Neural cell (in vitro differentiated cells): ENCODE data around the gene SARS1. TPM values are rescaled to one million over a fixed set of nuclear protein-coding genes. Genes with fewer than 3 reads are reported as not detected.

ENCODE experiments used
- H2AFZ ChIP-seq: fragments of 200-600, 300-800 bp; sonication (generic), shearing (Covaris generic); 2 replicates; pipeline ENCODE4 v1.6.0; 2014; ENCODE audit warnings: low read depth, mild to moderate bottlenecking, antibody characterized with exemption, low read length, moderate library complexity
- H3F3A ChIP-seq: fragments of 200-600 bp; shearing (Covaris generic); 2 replicates; pipeline ENCODE4 v1.6.1; 2016; ENCODE audit warnings: mild to moderate bottlenecking, moderate library complexity, mixed read lengths, antibody characterized with exemption, low read length; ENCODE audit not compliant: insufficient read depth, poor library complexity, severe bottlenecking
- H3K27ac ChIP-seq: fragments of 200-600, 300-800 bp; sonication (generic), shearing (Covaris generic); 2 replicates; pipeline ENCODE4 v1.5.1; 2014; ENCODE audit warnings: mild to moderate bottlenecking, low read length, moderate library complexity
- H3K27me3 ChIP-seq: fragments of 300-800, 200-600 bp; sonication (generic), shearing (Covaris generic); 2 replicates; pipeline ENCODE4 v1.6.0; 2014; ENCODE audit warnings: mild to moderate bottlenecking, low read depth, low read length, moderate library complexity; ENCODE audit not compliant: insufficient read depth
- H3K36me3 ChIP-seq: fragments of 300-800, 200-600 bp; sonication (generic), shearing (Covaris generic); 2 replicates; pipeline ENCODE4 v1.5.1; 2014; ENCODE audit warnings: mild to moderate bottlenecking, antibody characterized with exemption, low read length, moderate library complexity; ENCODE audit not compliant: insufficient read depth
- H3K4me2 ChIP-seq: fragments of 300-800, 200-600 bp; sonication (generic), shearing (Covaris generic); 2 replicates; pipeline ENCODE4 v1.6.0; 2014; ENCODE audit warnings: mild to moderate bottlenecking, low read length
- H3K4me3 ChIP-seq: fragments of 300-800, 200-600 bp; sonication (generic), shearing (Covaris generic); 2 replicates; pipeline ENCODE4 v1.5.1; 2014; ENCODE audit warnings: mild to moderate bottlenecking, low read length, moderate library complexity
- H3K79me2 ChIP-seq: fragments of 200-600 bp; shearing (Covaris generic); replicated peaks from 2 replicates; pipeline ENCODE4 v1.6.0; 2014; ENCODE audit warnings: mild to moderate bottlenecking, low read length, moderate library complexity; ENCODE audit not compliant: insufficient read depth
- H3K9ac ChIP-seq: fragments of 300-800, 200-600 bp; sonication (generic), shearing (Covaris generic); 2 replicates; pipeline ENCODE4 v1.6.1; 2016; ENCODE audit warnings: mild to moderate bottlenecking, low read length, mixed read lengths
- H3K9me2 ChIP-seq: fragments of 200-600 bp; shearing (Covaris generic); 2 replicates; pipeline ENCODE4 v1.6.1; 2016; ENCODE audit warnings: mild to moderate bottlenecking, low read length, mixed read lengths; ENCODE audit not compliant: insufficient read depth
- H3K9me3 ChIP-seq: fragments of 200-600, 300-800 bp; sonication (generic), shearing (Covaris generic); 2 replicates; pipeline ENCODE4 v1.6.1; 2016; ENCODE audit warnings: mild to moderate bottlenecking, mixed run types, low read length, moderate library complexity, mixed read lengths
- H4K20me1 ChIP-seq: fragments of 200-600 bp; shearing (Covaris generic); 2 replicates; pipeline ENCODE4 v1.6.1; 2016; ENCODE audit warnings: mild to moderate bottlenecking, mixed run types; ENCODE audit not compliant: insufficient read depth
- EP300 ChIP-seq: fragments of 450-650 bp; conservative IDR thresholded peaks from 2 replicates; pipeline ENCODE4 v1.6.1; 2014; ENCODE audit warnings: antibody characterized with exemption, mild to moderate bottlenecking, moderate library complexity; ENCODE audit not compliant: poor library complexity, severe bottlenecking
- EZH2 ChIP-seq: fragments of 200-600, 300-800 bp; shearing (Covaris generic), sonication (generic); IDR thresholded peaks from 2 replicates; pipeline ENCODE4 v1.6.1; 2014; ENCODE audit warnings: antibody characterized with exemption, low read length, borderline replicate concordance, mild to moderate bottlenecking; ENCODE audit not compliant: insufficient read depth, poor library complexity, severe bottlenecking
- MXI1 ChIP-seq: fragments of 450-650 bp; conservative IDR thresholded peaks from 2 replicates; pipeline ENCODE4 v1.6.1; 2014; ENCODE audit warnings: antibody characterized with exemption, mild to moderate bottlenecking; ENCODE audit not compliant: poor library complexity, severe bottlenecking
- POLR2AphosphoS5 ChIP-seq: IDR thresholded peaks from 2 replicates; pipeline ENCODE4 v1.6.1; 2012
- RAD21 ChIP-seq: fragments of 450-650 bp; conservative IDR thresholded peaks from 2 replicates; pipeline ENCODE4 v1.6.1; 2014; ENCODE audit warnings: antibody characterized with exemption, mild to moderate bottlenecking, moderate library complexity
- SMC3 ChIP-seq: fragments of 450-650 bp; conservative IDR thresholded peaks from 2 replicates; pipeline ENCODE4 v1.6.1; 2014; ENCODE audit warnings: antibody characterized with exemption, mild to moderate bottlenecking, moderate library complexity; ENCODE audit not compliant: poor library complexity
- TAF1 ChIP-seq: IDR thresholded peaks from 2 replicates; pipeline ENCODE4 v1.6.1; 2012; ENCODE audit warnings: low read depth
- polyA plus RNA-seq: library from polyadenylated mRNA; depleted of rRNA; stranded (reverse); fragments of >200 nt; gene quantifications from 2 replicates; pipeline ENCODE4 v1.2.3, GENCODE V29; 2014
- TF ChIP-seq, protein P1 (sequence below): IDR thresholded peaks from 2 replicates; pipeline ENCODE4 v1.6.1; 2012; ENCODE audit warnings: borderline replicate concordance
- TF ChIP-seq, protein P2 (sequence below): fragments of 450-650 bp; IDR thresholded peaks from 2 replicates; pipeline ENCODE4 v1.5.1; 2014; ENCODE audit warnings: antibody characterized with exemption, mild to moderate bottlenecking, moderate library complexity; ENCODE audit not compliant: poor library complexity, severe bottlenecking

SARS1 gene
- polyA plus RNA-seq, 1 donor from 2014 or later, result 281 TPM

- H4K20me1 ChIP-seq, result no peaks in the 10 kb centered on the region
- H3K79me2 ChIP-seq, result peaks cover 37% of the 10 kb centered on the region
- TF ChIP-seq EZH2, result no peak
- no peak for TF ChIP-seq SMC3
- no peak for TF ChIP-seq POLR2AphosphoS5
- no peak for TF ChIP-seq RAD21
- TF ChIP-seq, protein P1, sequence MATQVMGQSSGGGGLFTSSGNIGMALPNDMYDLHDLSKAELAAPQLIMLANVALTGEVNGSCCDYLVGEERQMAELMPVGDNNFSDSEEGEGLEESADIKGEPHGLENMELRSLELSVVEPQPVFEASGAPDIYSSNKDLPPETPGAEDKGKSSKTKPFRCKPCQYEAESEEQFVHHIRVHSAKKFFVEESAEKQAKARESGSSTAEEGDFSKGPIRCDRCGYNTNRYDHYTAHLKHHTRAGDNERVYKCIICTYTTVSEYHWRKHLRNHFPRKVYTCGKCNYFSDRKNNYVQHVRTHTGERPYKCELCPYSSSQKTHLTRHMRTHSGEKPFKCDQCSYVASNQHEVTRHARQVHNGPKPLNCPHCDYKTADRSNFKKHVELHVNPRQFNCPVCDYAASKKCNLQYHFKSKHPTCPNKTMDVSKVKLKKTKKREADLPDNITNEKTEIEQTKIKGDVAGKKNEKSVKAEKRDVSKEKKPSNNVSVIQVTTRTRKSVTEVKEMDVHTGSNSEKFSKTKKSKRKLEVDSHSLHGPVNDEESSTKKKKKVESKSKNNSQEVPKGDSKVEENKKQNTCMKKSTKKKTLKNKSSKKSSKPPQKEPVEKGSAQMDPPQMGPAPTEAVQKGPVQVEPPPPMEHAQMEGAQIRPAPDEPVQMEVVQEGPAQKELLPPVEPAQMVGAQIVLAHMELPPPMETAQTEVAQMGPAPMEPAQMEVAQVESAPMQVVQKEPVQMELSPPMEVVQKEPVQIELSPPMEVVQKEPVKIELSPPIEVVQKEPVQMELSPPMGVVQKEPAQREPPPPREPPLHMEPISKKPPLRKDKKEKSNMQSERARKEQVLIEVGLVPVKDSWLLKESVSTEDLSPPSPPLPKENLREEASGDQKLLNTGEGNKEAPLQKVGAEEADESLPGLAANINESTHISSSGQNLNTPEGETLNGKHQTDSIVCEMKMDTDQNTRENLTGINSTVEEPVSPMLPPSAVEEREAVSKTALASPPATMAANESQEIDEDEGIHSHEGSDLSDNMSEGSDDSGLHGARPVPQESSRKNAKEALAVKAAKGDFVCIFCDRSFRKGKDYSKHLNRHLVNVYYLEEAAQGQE, result no peak
- TF ChIP-seq, protein P2, sequence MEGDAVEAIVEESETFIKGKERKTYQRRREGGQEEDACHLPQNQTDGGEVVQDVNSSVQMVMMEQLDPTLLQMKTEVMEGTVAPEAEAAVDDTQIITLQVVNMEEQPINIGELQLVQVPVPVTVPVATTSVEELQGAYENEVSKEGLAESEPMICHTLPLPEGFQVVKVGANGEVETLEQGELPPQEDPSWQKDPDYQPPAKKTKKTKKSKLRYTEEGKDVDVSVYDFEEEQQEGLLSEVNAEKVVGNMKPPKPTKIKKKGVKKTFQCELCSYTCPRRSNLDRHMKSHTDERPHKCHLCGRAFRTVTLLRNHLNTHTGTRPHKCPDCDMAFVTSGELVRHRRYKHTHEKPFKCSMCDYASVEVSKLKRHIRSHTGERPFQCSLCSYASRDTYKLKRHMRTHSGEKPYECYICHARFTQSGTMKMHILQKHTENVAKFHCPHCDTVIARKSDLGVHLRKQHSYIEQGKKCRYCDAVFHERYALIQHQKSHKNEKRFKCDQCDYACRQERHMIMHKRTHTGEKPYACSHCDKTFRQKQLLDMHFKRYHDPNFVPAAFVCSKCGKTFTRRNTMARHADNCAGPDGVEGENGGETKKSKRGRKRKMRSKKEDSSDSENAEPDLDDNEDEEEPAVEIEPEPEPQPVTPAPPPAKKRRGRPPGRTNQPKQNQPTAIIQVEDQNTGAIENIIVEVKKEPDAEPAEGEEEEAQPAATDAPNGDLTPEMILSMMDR, result no peak
- no peak for TF ChIP-seq EP300
- TF ChIP-seq MXI1, result no peak
- no peak for TF ChIP-seq TAF1
- no peaks in the 10 kb centered on the region for H3K9me3 ChIP-seq
- no peak overlapping the region for H3K27ac ChIP-seq
- no peak overlapping the region for H3K4me2 ChIP-seq
- no peak overlapping the region for H3K4me3 ChIP-seq
- H3F3A ChIP-seq, result no peaks in the 10 kb centered on the region
- peaks cover 9% of the 10 kb centered on the region for H3K36me3 ChIP-seq
- H3K9ac ChIP-seq, result no peak overlapping the region
- H2AFZ ChIP-seq, result no peak overlapping the region
- no peaks in the 10 kb centered on the region for H3K9me2 ChIP-seq
- H3K27me3 ChIP-seq, result no peaks in the 10 kb centered on the region
Observed at GRCh38 chr1:109257682-109258421, 44.1 kb downstream of the SARS1 start.

GRCh38 chr1:109258481-109259466 is 45.1 kb downstream of the SARS1 start:
- no peak overlapping the region for H3K4me3 ChIP-seq
- H3K9me3 ChIP-seq, result no peaks in the 10 kb centered on the region
- H3K9ac ChIP-seq, result peak overlapping the region; percentile 57
- no peaks in the 10 kb centered on the region for H3F3A ChIP-seq
- no peak overlapping the region for H3K4me2 ChIP-seq
- TF ChIP-seq MXI1 (no peak), SMC3 (no peak), RAD21 (no peak), TAF1 (no peak), POLR2AphosphoS5 (no peak), EP300 (no peak)
- TF ChIP-seq, protein P1, result no peak
- TF ChIP-seq, protein P2, result no peak
- no peak overlapping the region for H2AFZ ChIP-seq
- H3K27ac ChIP-seq, result peak overlapping the region; percentile 82
- no peaks in the 10 kb centered on the region for H4K20me1 ChIP-seq
- H3K27me3 ChIP-seq, result no peaks in the 10 kb centered on the region
- no peaks in the 10 kb centered on the region for H3K9me2 ChIP-seq
- peaks cover 8% of the 10 kb centered on the region for H3K36me3 ChIP-seq
- peaks cover 27% of the 10 kb centered on the region for H3K79me2 ChIP-seq
